Calu3 (cell line): Measurements from ENCODE around the gene IRF9. TPM values are rescaled to one million over a fixed set of nuclear protein-coding genes. Genes with fewer than 3 reads are reported as not detected.

Experiments used
- Bru-seq: library from RNA; stranded (reverse); fragments of 400-500 nt; gene quantifications from one replicate; lab custom pipeline; 2021; lab: Mats Ljungman, UMichigan
- BruChase-seq, 2 experiments: library from RNA; stranded (reverse); fragments of 400-500 nt; gene quantifications; one replicate each; lab custom pipeline; 2021; lab: Mats Ljungman, UMichigan
- BruUV-seq: library from RNA; stranded (reverse); fragments of 400-500 nt; replicated peaks from 2 replicates; lab custom pipeline; 2021; lab: Mats Ljungman, UMichigan
- CTCF ChIA-PET: fragments of 300-600 bp; sonication (Branson Sonifier 250); formaldehyde crosslinking; loops from one replicate; lab custom pipeline; 2022; ENCODE audit warnings: antibody characterized with exemption; lab: Charles Lee
- DNase-seq: peaks from one replicate; pipeline ENCODE4 v3.0.0; 2022
- H3K27ac Mint-ChIP-seq: one replicate; pipeline ENCODE4 v1.8.0; 2022; ENCODE audit warnings: mixed read lengths; ENCODE audit not compliant: unreplicated experiment
- H3K27me3 Mint-ChIP-seq: one replicate; pipeline ENCODE4 v1.8.0; 2022; ENCODE audit warnings: mixed read lengths; ENCODE audit not compliant: unreplicated experiment
- H3K36me3 Mint-ChIP-seq: one replicate; pipeline ENCODE4 v1.8.0; 2022; ENCODE audit warnings: mild to moderate bottlenecking, moderate library complexity, mixed read lengths; ENCODE audit not compliant: insufficient read depth, unreplicated experiment
- H3K4me1 Mint-ChIP-seq: one replicate; pipeline ENCODE4 v1.8.0; 2022; ENCODE audit warnings: mild to moderate bottlenecking, low read depth, mixed read lengths; ENCODE audit not compliant: unreplicated experiment
- H3K4me3 Mint-ChIP-seq: one replicate; pipeline ENCODE4 v1.8.0; 2022; ENCODE audit warnings: mild to moderate bottlenecking, low read depth, moderate library complexity, mixed read lengths; ENCODE audit not compliant: unreplicated experiment
- H3K9me3 Mint-ChIP-seq: one replicate; pipeline ENCODE4 v1.8.0; 2022; ENCODE audit warnings: low read depth, mixed read lengths; ENCODE audit not compliant: unreplicated experiment
- CTCF ChIP-seq: fragments of 200-600 bp; IDR thresholded peaks from one replicate; pipeline ENCODE4 v1.8.0; 2022; ENCODE audit warnings: antibody characterized with exemption; ENCODE audit not compliant: unreplicated experiment
- intact Hi-C: fragments of 100-400 bp; cut with micrococcal nuclease; formaldehyde crosslinking; loops from one replicate; pipeline ENCODE4 v1.10.0; 2022; ENCODE audit not compliant: unreplicated experiment
- long read RNA-seq: library from polyadenylated mRNA; stranded (forward); transcript quantifications from one replicate; pipeline ENCODE4 v2.0.0, GENCODE V29; 2022
- total RNA-seq: library from RNA; stranded (reverse); gene quantifications from 2 replicates; pipeline ENCODE4 v1.2.3, GENCODE V29; 2022

The IRF9 gene
- total RNA-seq (124 and 184 TPM in 2 replicates), Bru-seq, nascent RNA (percentile 79 among the genes with signal in this experiment), BruChase-seq, experiment 1, labeled RNA remaining after a 6-hour chase (percentile 81 among the genes with signal in this experiment), BruChase-seq, experiment 2, labeled RNA remaining after a 2-hour chase (percentile 65 among the genes with signal in this experiment)
- long read RNA-seq, transcript IRF9-215 (8 exons, 1,769 nt), result minor isoform, 31 of 342 reads
- long read RNA-seq, transcript IRF9-202 (9 exons, 1,838 nt), result major isoform, 214 of 342 reads
- long read RNA-seq, partial matches to known transcripts, result 15 of 342 reads
- long read RNA-seq, other reads (novel, unspliced or antisense), result 81 of 342 reads

GRCh38 chr14:24160850-24161804, at the start of gene IRF9:
TSS of gene IRF9 (plus strand) at chr14:24161265. CDS start at chr14:24162145, 880 bp downstream.
- Mint-ChIP-seq H3K27me3 (no peaks in the 10 kb centered on the region), H3K4me3 (peak within 1 kb of the TSS; percentile 76), H3K4me1 (peaks cover 15% of the 10 kb centered on the region), H3K27ac (peak within 1 kb of the TSS; percentile 86), H3K9me3 (no peaks in the 10 kb centered on the region), H3K36me3 (peaks cover 58% of the 10 kb centered on the region)
- TF ChIP-seq CTCF, result peak; percentile 75
- peak; percentile 96 for DNase-seq
- intact Hi-C loops, result loop anchor here (2.0 kb wide), 2 partner anchors 14 to 46 kb away; partner anchors contain the start of genes DCAF11, NRL, PSME2 and RNF31
- BruUV-seq, result TSS peak; percentile 44
- CTCF ChIA-PET, result interaction anchor here (0.7 to 2.4 kb wide), 12 partner anchors 14 to 103 kb away, joined by 3 to 24 read pairs (median 7); partner anchors contain the start of genes DCAF11, EMC9, NRL and PCK2

- H3K4me1 Mint-ChIP-seq, result peaks cover 24% of the 10 kb centered on the region
- peaks cover 34% of the 10 kb centered on the region for H3K36me3 Mint-ChIP-seq
- CTCF ChIA-PET, result interaction anchor here (1.5 to 3.2 kb wide), 5 partner anchors 19 to 48 kb away, joined by 4 to 23 read pairs (median 14); partner anchors contain the start of genes IRF9, PCK2, PSME1 and PSME2
- no peak for DNase-seq
- TF ChIP-seq CTCF, result no peak
- no peaks in the 10 kb centered on the region for H3K9me3 Mint-ChIP-seq
- H3K4me3 Mint-ChIP-seq, result peak overlapping the region; percentile 82
- intact Hi-C loops, result no loop called here
- BruUV-seq, result TSS peak; percentile 63
- H3K27me3 Mint-ChIP-seq, result no peaks in the 10 kb centered on the region
- peak overlapping the region; percentile 98 for H3K27ac Mint-ChIP-seq
Observed at GRCh38 chr14:24113379-24113800, 47.7 kb upstream of the IRF9 start.

GRCh38 chr14:24113801-24114531, 47.1 kb upstream of the IRF9 start:
- DNase-seq, result peak; percentile 85
- intact Hi-C loops, result loop anchor here (2.0 kb wide), 2 partner anchors 27 to 47 kb away; partner anchors contain the start of genes EMC9 and IRF9
- Mint-ChIP-seq H3K36me3 (peaks cover 39% of the 10 kb centered on the region), H3K4me3 (peak overlapping the region; percentile 82), H3K9me3 (no peaks in the 10 kb centered on the region), H3K27me3 (no peaks in the 10 kb centered on the region), H3K4me1 (peaks cover 20% of the 10 kb centered on the region), H3K27ac (peak overlapping the region; percentile 98)
- no peak for TF ChIP-seq CTCF
- CTCF ChIA-PET, result interaction anchor here (0.6 to 3.2 kb wide), 9 partner anchors 20 to 130 kb away, joined by 3 to 23 read pairs (median 8); partner anchors contain the start of genes IRF9, PCK2, PSME1 and PSME2
- no TSS peak for BruUV-seq
